Stomach smooth muscle (tissue), 2 donors: ENCODE measurements around the gene SLC7A8.

Experiments
- H3K27ac ChIP-seq: one replicate; pipeline ENCODE4 v1.7.0; 2013; ENCODE audit warnings: mild to moderate bottlenecking, low read length, inconsistent platforms
- H3K27me3 ChIP-seq, 2 donors: one replicate each; pipeline ENCODE4 v1.7.0; 2013; ENCODE audit warnings: low read length in 2 of 2; ENCODE audit not compliant: insufficient read depth in 2 of 2, control insufficient read depth in 1 of 2
- H3K36me3 ChIP-seq, 2 donors: one replicate each; pipeline ENCODE4 v1.7.0; 2013; ENCODE audit warnings: low read length in 2 of 2; ENCODE audit not compliant: control insufficient read depth in 2 of 2, insufficient read depth in 2 of 2
- H3K4me1 ChIP-seq: one replicate; pipeline ENCODE4 v1.7.0; 2013; ENCODE audit warnings: low read length; ENCODE audit not compliant: control insufficient read depth, insufficient read depth
- H3K4me3 ChIP-seq, 2 donors: one replicate each; pipeline ENCODE4 v1.7.0; 2013; ENCODE audit warnings: low read length in 2 of 2
- H3K9ac ChIP-seq, 2 donors: one replicate each; pipeline ENCODE4 v1.7.0; 2013; ENCODE audit warnings: low read length in 2 of 2, mild to moderate bottlenecking in 1 of 2
- H3K9me3 ChIP-seq, 2 donors: one replicate each; pipeline ENCODE4 v1.7.0; 2013; ENCODE audit warnings: low read length in 2 of 2; ENCODE audit not compliant: control insufficient read depth in 2 of 2
- donor health status: healthy.
- donor health status: Pancreatic carcinoma.

The SLC7A8 gene

GRCh38 chr14:23103581-23103980, 79.9 kb downstream of the SLC7A8 start:
- Histone ChIP-seq H3K27ac (no peak overlapping the region), H3K4me3 (no peak overlapping the region), H3K36me3 (peaks cover 4 to 5% of the 10 kb centered on the region in 2 donors), H3K4me1 (peaks cover 12% of the 10 kb centered on the region), H3K9ac (no peak overlapping the region), H3K27me3 (no peaks in the 10 kb centered on the region), H3K9me3 (no peaks in the 10 kb centered on the region)

DNA sequence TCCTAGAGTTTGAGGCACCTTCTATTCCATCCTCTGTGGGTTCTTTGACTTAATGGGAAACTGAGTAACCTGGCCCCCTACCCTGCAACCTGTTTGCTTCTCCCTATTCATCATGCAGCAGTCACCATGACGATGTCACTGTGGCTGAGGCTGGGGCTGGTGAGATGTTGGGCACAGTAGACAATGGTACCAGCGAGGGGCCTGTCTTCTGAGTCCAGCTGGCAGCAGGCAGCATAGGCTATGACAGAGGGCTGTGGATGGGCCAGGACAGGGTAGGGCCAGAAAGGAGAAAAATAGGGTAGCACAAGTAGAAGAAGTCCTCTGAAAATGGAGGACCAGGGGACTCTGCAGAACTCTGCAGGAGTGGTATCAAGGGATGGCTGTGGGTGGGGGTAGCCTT, 80.7 kb downstream of the SLC7A8 start:
- Histone ChIP-seq H3K4me3 (no peak overlapping the region), H3K27ac (no peak overlapping the region), H3K9ac (no peak overlapping the region), H3K4me1 (peaks cover 12% of the 10 kb centered on the region), H3K36me3 (peaks cover 12% of the 10 kb centered on the region in 2 donors), H3K9me3 (no peaks in the 10 kb centered on the region), H3K27me3 (no peaks in the 10 kb centered on the region)

- Histone ChIP-seq H3K27ac (no peak overlapping the region), H3K9ac (no peak overlapping the region)
These were observed 81.4 kb downstream of the SLC7A8 start for GRCh38 chr14:23101986-23102625.

DNA sequence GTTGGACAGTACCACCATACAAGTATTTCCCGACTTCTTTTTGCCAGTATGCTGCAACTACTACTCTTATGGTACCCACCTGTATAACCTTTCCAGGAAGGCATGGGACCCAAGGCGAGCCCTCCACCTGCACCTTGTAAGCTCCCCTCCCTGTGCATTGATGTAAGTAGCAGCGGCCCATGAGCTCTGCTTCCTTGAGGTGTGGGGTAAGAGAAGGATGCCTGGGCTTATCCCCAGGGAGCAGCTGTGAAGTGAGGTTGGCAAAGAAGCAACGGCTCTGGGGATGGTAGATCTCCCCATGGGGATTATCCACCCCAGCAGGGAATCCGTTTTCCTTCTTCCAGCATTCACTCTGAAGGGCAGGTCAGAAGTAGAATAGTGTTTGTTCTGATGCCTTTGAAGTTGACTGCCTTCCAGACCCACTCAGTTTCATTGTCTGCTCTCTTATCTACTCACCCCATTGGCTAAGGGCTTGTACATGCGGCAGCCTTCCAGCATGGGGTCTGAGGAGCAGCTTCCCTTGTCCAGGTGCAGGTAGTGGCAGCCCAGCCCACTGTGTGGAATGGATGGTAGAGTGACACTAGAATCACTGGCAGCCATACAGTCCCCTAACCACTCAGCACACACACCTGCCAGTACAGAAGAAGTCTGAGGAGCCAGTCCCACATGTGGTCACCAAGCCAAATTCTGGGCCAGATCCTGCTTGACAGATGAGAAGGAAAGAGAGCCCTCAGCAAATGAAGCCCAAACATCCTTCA, 82.1 kb downstream of the SLC7A8 start:
- Histone ChIP-seq H3K27me3 (no peaks in the 10 kb centered on the region), H3K4me1 (peaks cover 19% of the 10 kb centered on the region), H3K27ac (no peak overlapping the region), H3K36me3 (peaks cover 14 to 15% of the 10 kb centered on the region in 2 donors), H3K4me3 (no peak overlapping the region), H3K9ac (no peak overlapping the region), H3K9me3 (no peaks in the 10 kb centered on the region)

More at GRCh38 chr14:23101986-23102625, 81.4 kb downstream of the SLC7A8 start:
- H3K36me3 ChIP-seq = peaks cover 14 to 15% of the 10 kb centered on the region in 2 donors
- peaks cover 12% of the 10 kb centered on the region for H3K4me1 ChIP-seq
- H3K4me3 ChIP-seq = no peak overlapping the region
- no peaks in the 10 kb centered on the region for H3K27me3 ChIP-seq
- H3K9me3 ChIP-seq = no peaks in the 10 kb centered on the region

- Histone ChIP-seq H3K9ac (no peak overlapping the region), H3K9me3 (no peaks in the 10 kb centered on the region), H3K27me3 (no peaks in the 10 kb centered on the region), H3K4me3 (no peak overlapping the region), H3K27ac (no peak overlapping the region), H3K4me1 (peaks cover 9% of the 10 kb centered on the region), H3K36me3 (peaks cover 14 to 15% of the 10 kb centered on the region in 2 donors)
These were observed 84.1 kb downstream of the SLC7A8 start for GRCh38 chr14:23099212-23099861.

- H3K9ac ChIP-seq = no peak overlapping the region
- peaks cover 18% of the 10 kb centered on the region for H3K4me1 ChIP-seq
- no peak overlapping the region for H3K27ac ChIP-seq
- H3K36me3 ChIP-seq = peaks cover 14 to 15% of the 10 kb centered on the region in 2 donors
- no peaks in the 10 kb centered on the region for H3K27me3 ChIP-seq
- no peaks in the 10 kb centered on the region for H3K9me3 ChIP-seq
- H3K4me3 ChIP-seq = no peak overlapping the region
These were observed 85.7 kb downstream of the SLC7A8 start for GRCh38 chr14:23097786-23098185.

- H3K27me3 ChIP-seq = no peaks in the 10 kb centered on the region
- peak within 1 kb of the TSS; percentile 99 to 100 for H3K9ac ChIP-seq
- H3K9me3 ChIP-seq = no peaks in the 10 kb centered on the region
- peak within 1 kb of the TSS; percentile 99 for H3K27ac ChIP-seq
- H3K4me3 ChIP-seq = peak within 1 kb of the TSS; percentile 97 to 99
- H3K36me3 ChIP-seq = peaks cover 19% of the 10 kb centered on the region in 2 donors
- H3K4me1 ChIP-seq = peaks cover 18% of the 10 kb centered on the region
These were observed 88.0 kb downstream of the SLC7A8 start, which contains the start of gene C14orf119 for GRCh38 chr14:23095196-23096108. Gene C14orf119, plus strand, starts transcription at chr14:23095505. Its CDS starts 2,154 bp downstream, at chr14:23097659.

- Histone ChIP-seq H3K27ac (peak within 1 kb of the TSS; percentile 99), H3K4me1 (peaks cover 18% of the 10 kb centered on the region), H3K27me3 (no peaks in the 10 kb centered on the region), H3K36me3 (peaks cover 25 to 26% of the 10 kb centered on the region in 2 donors), H3K4me3 (peak within 1 kb of the TSS; percentile 97 to 99), H3K9me3 (no peaks in the 10 kb centered on the region), H3K9ac (peak within 1 kb of the TSS; percentile 99 to 100)
These were observed 88.7 kb downstream of the SLC7A8 start, which contains the start of gene ACIN1 for GRCh38 chr14:23094666-23095195. Gene ACIN1, minus strand, starts transcription at chr14:23095136. Its CDS starts 24 bp downstream, at chr14:23095112.

DNA sequence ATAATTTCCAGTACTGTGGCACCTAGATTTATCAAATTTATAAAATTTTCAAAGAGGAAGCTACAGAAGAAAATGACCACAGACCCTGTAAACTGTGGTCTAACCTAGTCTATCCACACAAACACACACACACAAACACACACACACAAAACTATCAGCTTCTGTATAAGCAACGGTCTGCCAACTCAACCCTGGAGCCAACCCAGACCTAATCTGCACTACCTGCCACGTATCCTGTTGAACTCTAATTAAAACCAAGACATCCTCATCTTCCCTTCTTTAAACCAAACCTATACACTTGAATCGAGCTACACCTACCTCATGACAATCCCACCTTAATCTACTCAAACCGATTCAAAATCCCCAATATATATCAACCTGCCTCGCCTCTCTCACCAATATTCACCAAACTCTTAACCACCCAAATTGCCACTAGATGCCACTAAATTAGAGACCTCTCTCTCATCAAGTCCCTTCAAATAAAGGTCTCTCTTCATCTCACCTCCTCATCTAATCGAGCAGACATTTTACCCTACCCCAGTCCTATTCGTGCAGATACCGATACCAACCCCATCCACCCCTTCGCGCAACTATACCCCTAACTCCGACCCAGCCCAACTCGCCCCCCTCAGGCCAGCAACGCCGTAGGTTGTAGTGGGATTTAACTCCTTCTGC, 89.3 kb downstream of the SLC7A8 start:
- Histone ChIP-seq H3K27me3 (no peaks in the 10 kb centered on the region), H3K9me3 (no peaks in the 10 kb centered on the region), H3K4me3 (peak overlapping the region; percentile 85 to 99), H3K36me3 (peaks cover 30 to 32% of the 10 kb centered on the region in 2 donors), H3K27ac (peak overlapping the region; percentile 96), H3K4me1 (peaks cover 18% of the 10 kb centered on the region), H3K9ac (peak overlapping the region; percentile 93 to 99)
